ENCODE results near the gene PLOD3. TPM values are rescaled to one million over a fixed set of nuclear protein-coding genes. Genes with fewer than 3 reads are reported as not detected.

The PLOD3 gene
- total and polyA plus RNA-seq, 2 of the 8 experiments (the other 6 are each of a cell fraction or from before 2014, with no cell fraction given), result 28.4 to 47.2 TPM

DNA sequence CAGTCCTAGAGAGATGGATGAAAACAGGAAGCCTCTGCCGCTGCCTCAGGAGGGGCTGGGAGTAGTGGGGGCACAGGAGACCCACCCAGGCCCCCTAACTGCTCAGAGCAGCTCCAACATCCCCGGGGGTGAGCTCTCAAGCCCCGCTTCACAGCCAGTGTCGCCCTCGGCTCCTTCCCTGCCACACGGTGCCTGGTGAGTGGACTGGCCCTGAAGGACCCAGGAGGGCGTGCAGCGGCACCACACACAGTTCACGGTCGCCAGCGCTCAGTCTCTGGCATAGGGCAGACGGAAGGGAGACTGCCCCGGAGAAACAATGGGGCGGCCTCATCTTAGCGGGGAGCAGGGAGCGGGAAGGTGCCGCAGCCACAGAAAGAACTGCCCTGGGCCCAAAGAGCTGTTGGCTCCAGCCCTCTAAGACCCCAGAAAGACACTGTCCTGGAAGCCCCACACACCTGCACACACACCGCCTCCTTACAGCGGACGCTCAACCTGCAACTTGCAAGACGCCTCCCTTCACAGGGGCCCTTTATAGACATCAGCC is 19.0 kb upstream of the PLOD3 start (continued):
- no peak for TF ChIP-seq CHD7 (IDR thresholded peaks at IDR 0.05; ENCODE audit: insufficient replicate concordance, low read length)
- TF ChIP-seq KDM5A (IDR thresholded peaks at IDR 0.05; ENCODE audit: low read length), result no peak
- no peak for TF ChIP-seq ASH2L (IDR thresholded peaks at IDR 0.05; ENCODE audit: low read length)
- TF ChIP-seq, protein P1, sequence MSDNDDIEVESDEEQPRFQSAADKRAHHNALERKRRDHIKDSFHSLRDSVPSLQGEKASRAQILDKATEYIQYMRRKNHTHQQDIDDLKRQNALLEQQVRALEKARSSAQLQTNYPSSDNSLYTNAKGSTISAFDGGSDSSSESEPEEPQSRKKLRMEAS (IDR thresholded peaks at IDR 0.05), result no peak
- no peak for TF ChIP-seq HDAC2 (IDR thresholded peaks at IDR 0.05; ENCODE audit: borderline replicate concordance in 1 of 2, low read depth in 2 of 2, low read length in 2 of 2)
- TF ChIP-seq E2F6 (IDR thresholded peaks at IDR 0.05), result no peak
- TF ChIP-seq PHF8 (conservative IDR thresholded peaks at IDR 0.05; ENCODE audit: low read depth, low read length), result no peak
- no peak for TF ChIP-seq BCL11A (IDR thresholded peaks at IDR 0.05; ENCODE audit: low read depth in 2 of 2, low read length in 2 of 2)
- TF ChIP-seq GABPA (IDR thresholded peaks at IDR 0.05; ENCODE audit: borderline replicate concordance, insufficient read depth, low read length), result no peak
- TF ChIP-seq CBX5 (IDR thresholded peaks at IDR 0.05; ENCODE audit: low read depth, low read length), result no peak
